Prostate gland (tissue), 2 donors: Measurements from ENCODE around the gene TOX3. TPM values are rescaled to one million over a fixed set of nuclear protein-coding genes. Genes with fewer than 3 reads are reported as not detected.

Source experiments
- DNase-seq: peaks from one replicate; pipeline ENCODE4 v3.0.0-alpha.2; 2019; ENCODE audit warnings: low spot score
- H3K27ac ChIP-seq, 2 donors: fragments of 200-600 bp; sonication (generic); 2 replicates each; pipeline ENCODE4 v1.5.1; 2017 to 2019
- H3K27me3 ChIP-seq: fragments of 200-600 bp; sonication (generic); replicated peaks from 2 replicates; pipeline ENCODE4 v1.5.1; 2019; ENCODE audit not compliant: insufficient read depth
- H3K36me3 ChIP-seq, 2 donors: fragments of 200-600 bp; sonication (generic); 1 replicate in 1 of 2; 2 replicates in 1 of 2; pipeline versions ENCODE4 v1.5.1 to v1.8.1; 2017 to 2019
- H3K4me1 ChIP-seq: fragments of 200-600 bp; sonication (generic); replicated peaks from 2 replicates; pipeline ENCODE4 v1.5.1; 2019
- H3K4me3 ChIP-seq, 2 donors: fragments of 200-600 bp; sonication (generic); 2 replicates each; pipeline ENCODE4 v1.5.1; 2017 to 2019
- H3K9me3 ChIP-seq: fragments of 200-600 bp; sonication (generic); 2 replicates; pipeline ENCODE4 v1.5.1; 2017
- POLR2A ChIP-seq: fragments of 450-650 bp; IDR thresholded peaks from one replicate; pipeline ENCODE4 v1.6.1; 2016; ENCODE audit warnings: antibody characterized with exemption, mild to moderate bottlenecking
- POLR2AphosphoS5 ChIP-seq: sonication (generic); formaldehyde crosslinking; IDR thresholded peaks from one replicate; pipeline ENCODE4 v1.6.1; 2017; ENCODE audit warnings: antibody characterized with exemption
- WGBS: methylation state at CpG from one replicate; pipeline ENCODE4 v1.1.5; 2018; 5-methylcytosine and 5-hydroxymethylcytosine counted together
- intact Hi-C: fragments of 100-400 bp; cut with DNase I; formaldehyde crosslinking; loops from one replicate; pipeline ENCODE4 v1.14.2; 2022
- total RNA-seq, 2 donors: library from RNA; depleted of rRNA; stranded (reverse); fragments of >200 nt; gene quantifications; one replicate each; pipeline ENCODE4 v1.1.0, GENCODE V29; 2016
- TF ChIP-seq, protein P1 (sequence below), 4 experiments: fragments of 200-600 bp in 2 of 4; fragments of 450-650 bp in 2 of 4; sonication (generic) in 2 of 4; IDR thresholded peaks; 1 replicate in 3 of 4; 2 replicates in 1 of 4; pipeline ENCODE4 v1.5.1; 2016 to 2019; ENCODE audit warnings: antibody characterized with exemption in 4 of 4, mild to moderate bottlenecking in 2 of 4, moderate library complexity in 2 of 4

The TOX3 gene
- total RNA-seq, 2 donors from 2014 or later: 0.57 to 1.7 TPM

DNA sequence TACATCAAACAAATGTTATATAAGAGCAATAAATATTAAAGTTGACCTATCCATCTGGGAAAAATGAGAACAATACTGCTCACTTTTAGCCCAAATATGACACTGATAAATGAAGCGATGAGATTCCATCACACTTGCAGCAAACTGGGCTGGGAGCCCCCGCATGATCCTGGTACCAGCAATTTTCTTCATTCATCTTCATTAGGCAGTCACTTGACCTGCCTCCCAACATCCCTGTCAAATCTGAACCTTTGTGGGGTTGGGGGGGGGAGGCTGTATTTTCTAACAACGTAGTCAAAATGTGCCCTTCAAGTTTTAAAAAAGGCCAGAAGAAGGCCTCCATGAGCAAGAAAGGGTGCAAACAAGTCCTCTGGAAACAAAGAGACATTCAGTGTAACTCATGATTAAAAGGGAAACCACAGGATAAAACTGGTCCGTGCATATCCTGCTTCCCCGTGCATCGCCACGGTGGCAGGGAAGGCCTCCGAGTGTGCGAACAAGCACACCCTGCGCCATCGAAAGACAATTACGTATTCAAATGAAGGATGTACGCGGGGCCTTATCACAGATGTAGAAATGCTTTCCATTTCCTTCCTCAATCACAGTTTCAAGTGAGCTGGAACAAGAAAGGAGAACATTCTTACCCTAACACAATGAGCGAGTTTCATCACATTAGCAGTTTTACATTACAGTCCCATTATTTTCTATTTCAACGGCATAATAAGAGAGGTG is 48.4 kb downstream of the TOX3 start:
- no peaks in the 10 kb centered on the region for H3K9me3 ChIP-seq
- H3K27me3 ChIP-seq: no peaks in the 10 kb centered on the region
- no peak for DNase-seq
- H3K36me3 ChIP-seq: no peaks in the 10 kb centered on the region
- whole genome bisulfite sequencing: 76% methylated on average over 16 of the region's 16 CpGs
- H3K27ac ChIP-seq: no peak overlapping the region
- intact Hi-C loops: no loop called here
- peaks cover 4% of the 10 kb centered on the region for H3K4me1 ChIP-seq
- no peak for TF ChIP-seq POLR2AphosphoS5
- H3K4me3 ChIP-seq: no peak overlapping the region

DNA sequence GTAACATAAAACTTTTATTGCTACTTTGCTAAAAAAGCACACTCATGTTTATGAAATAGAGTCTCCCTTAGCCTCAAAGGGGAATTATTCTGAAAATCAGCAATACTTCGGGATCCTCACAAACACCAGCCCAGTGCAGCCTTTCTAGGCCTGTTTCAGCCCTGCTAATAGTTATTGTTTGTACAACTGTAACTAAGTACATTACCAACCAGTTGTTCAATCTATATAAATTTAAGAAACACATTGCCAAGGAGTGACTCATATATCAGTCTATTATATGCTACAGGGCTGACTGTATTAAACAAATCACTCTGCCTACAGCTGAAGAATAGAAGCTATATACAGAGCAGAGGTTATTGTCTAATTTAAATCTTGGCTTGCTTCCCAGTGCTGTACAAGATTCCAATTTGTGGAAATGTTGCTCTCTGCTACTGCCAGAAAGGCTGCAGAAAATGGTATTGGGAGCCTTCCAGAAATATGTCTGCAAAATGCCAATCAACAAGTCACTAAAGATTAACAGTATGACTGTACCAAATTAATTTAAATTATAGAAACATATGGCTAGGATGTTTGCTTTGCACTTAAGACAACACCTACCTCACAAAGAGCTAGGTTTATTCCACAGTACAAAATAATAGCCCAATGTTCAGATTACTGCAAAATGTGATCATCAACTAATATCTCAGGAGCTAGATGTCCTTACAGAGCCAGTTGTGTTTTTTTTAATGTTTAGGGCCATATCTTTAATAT is 49.7 kb downstream of the TOX3 start:
- no peak for DNase-seq
- H3K27me3 ChIP-seq: no peaks in the 10 kb centered on the region
- WGBS: 50% methylated on average over 1 of the region's 1 CpG
- H3K27ac ChIP-seq: no peak overlapping the region
- TF ChIP-seq POLR2A: no peak
- TF ChIP-seq, protein P1, sequence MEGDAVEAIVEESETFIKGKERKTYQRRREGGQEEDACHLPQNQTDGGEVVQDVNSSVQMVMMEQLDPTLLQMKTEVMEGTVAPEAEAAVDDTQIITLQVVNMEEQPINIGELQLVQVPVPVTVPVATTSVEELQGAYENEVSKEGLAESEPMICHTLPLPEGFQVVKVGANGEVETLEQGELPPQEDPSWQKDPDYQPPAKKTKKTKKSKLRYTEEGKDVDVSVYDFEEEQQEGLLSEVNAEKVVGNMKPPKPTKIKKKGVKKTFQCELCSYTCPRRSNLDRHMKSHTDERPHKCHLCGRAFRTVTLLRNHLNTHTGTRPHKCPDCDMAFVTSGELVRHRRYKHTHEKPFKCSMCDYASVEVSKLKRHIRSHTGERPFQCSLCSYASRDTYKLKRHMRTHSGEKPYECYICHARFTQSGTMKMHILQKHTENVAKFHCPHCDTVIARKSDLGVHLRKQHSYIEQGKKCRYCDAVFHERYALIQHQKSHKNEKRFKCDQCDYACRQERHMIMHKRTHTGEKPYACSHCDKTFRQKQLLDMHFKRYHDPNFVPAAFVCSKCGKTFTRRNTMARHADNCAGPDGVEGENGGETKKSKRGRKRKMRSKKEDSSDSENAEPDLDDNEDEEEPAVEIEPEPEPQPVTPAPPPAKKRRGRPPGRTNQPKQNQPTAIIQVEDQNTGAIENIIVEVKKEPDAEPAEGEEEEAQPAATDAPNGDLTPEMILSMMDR (IDR thresholded peaks at IDR 0.05): no peak
- no peak for TF ChIP-seq POLR2AphosphoS5
- H3K4me3 ChIP-seq: no peak overlapping the region
- H3K36me3 ChIP-seq: no peaks in the 10 kb centered on the region
- H3K9me3 ChIP-seq: no peaks in the 10 kb centered on the region
- intact Hi-C loops: no loop called here
- H3K4me1 ChIP-seq: peaks cover 4% of the 10 kb centered on the region

DNA sequence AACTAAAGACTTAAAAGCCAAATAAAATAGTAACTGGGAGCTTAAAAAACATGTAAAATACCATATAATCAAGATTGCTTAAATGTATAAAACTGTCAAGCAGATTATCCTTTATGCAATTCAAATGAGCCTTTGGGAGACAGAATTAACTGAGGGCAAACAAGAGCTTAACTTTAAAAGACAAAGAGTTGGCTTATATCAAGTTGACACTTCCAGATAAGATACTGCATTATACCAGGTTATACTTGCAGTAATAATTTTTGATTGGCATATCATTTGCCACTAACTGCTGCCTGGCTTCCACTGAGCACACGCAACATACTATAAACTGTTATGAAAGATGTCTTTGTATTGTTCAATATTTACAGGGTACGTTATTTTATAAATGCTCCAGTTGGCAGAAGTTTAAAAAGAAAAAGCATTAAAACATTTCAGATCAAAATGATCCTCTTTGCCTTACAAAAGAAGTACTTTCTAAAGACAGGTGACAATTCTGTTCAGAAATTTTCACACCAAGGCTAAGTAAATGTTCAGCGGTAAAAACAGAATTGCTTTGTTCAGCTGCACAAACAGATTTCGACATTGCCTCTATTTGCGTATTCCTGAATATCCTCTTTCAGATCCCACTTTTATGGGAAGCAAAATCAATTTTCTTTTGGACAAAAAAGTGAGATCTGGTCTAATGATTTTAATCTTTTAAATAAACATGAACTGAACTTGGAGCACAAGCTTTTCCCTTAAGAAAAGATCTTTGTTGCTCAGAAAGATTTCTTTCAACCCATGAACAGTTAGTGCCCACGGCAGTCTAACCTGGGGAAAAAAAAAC is 50.7 kb downstream of the TOX3 start:
- no peak overlapping the region for H3K27ac ChIP-seq
- DNase-seq: no peak
- no peaks in the 10 kb centered on the region for H3K36me3 ChIP-seq
- TF ChIP-seq POLR2A (no peak), POLR2AphosphoS5 (peak; percentile 7)
- H3K4me3 ChIP-seq: no peak overlapping the region
- intact Hi-C loops: no loop called here
- no peaks in the 10 kb centered on the region for H3K9me3 ChIP-seq
- H3K4me1 ChIP-seq: peaks cover 4% of the 10 kb centered on the region
- H3K27me3 ChIP-seq: no peaks in the 10 kb centered on the region
- 22% methylated on average over 6 of the region's 6 CpGs for WGBS

DNA sequence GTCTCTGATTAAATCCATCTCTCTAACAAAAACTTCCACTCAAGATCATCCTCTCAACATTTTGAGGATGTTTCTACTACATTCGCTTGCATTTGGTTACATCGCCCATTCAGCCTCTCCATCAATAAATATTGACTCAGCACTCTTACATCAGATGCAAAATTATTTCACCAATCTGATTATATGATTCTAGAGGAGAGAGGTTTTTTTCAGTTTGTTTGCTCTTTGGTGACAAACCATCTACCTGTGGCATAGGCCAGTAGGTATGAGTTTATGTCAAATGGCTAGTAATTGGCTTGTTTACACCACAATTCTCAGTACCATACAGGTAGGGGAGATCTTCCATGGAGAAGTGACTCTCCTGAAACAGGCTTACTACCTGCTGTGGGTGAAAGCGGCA is 52.3 kb downstream of the TOX3 start:
- H3K4me3 ChIP-seq: no peak overlapping the region
- no peaks in the 10 kb centered on the region for H3K27me3 ChIP-seq
- no peak overlapping the region for H3K27ac ChIP-seq
- no peak for DNase-seq
- no peaks in the 10 kb centered on the region for H3K9me3 ChIP-seq
- TF ChIP-seq, protein P1 (IDR thresholded peaks at IDR 0.05): no peak
- intact Hi-C loops: no loop called here
- peaks cover 4% of the 10 kb centered on the region for H3K4me1 ChIP-seq
- H3K36me3 ChIP-seq: no peaks in the 10 kb centered on the region
- WGBS: 97% methylated on average over 3 of the region's 3 CpGs

DNA sequence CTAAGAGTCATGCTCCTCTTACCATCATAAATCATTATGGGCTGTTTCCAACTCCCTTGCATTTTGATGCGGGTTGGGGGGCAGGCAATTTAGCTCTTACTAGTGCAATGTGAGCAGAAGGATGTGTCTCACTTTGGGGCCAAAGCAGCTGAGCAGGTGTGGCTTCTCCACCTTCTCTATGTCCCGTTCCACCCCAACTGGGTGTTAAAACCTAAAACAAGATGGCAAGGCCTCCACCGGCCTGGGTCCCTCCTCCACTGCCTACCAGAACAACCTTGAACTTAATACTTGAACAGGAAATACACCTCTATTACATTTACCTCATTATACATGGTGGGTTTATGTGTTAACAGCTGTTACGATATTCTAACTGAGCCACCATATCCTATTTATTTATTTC is 52.8 kb downstream of the TOX3 start:
- no peak overlapping the region for H3K27ac ChIP-seq
- TF ChIP-seq, protein P1 (IDR thresholded peaks at IDR 0.05): no peak
- TF ChIP-seq POLR2A (no peak), POLR2AphosphoS5 (no peak)
- no peaks in the 10 kb centered on the region for H3K9me3 ChIP-seq
- H3K4me1 ChIP-seq: peaks cover 4% of the 10 kb centered on the region
- H3K4me3 ChIP-seq: no peak overlapping the region
- H3K36me3 ChIP-seq: no peaks in the 10 kb centered on the region
- no peaks in the 10 kb centered on the region for H3K27me3 ChIP-seq
- WGBS: 94% methylated on average over 4 of the region's 4 CpGs
- intact Hi-C loops: no loop called here
- no peak for DNase-seq
